NCI-H2196 treated with DMSO at 0.1 percent for 48 hours (cell line): ENCODE data around the gene AAK1.
"Not testable (repeated sequence)": the region's sequence is repeated elsewhere in the genome, so short reads cannot be mapped to it uniquely, and the experiment has no call there.

Source experiments
- DNase-seq: peaks from one replicate; lab custom pipeline; 2025; ENCODE audit not compliant: unreplicated experiment; lab: John Stamatoyannopoulos, UW

Gene AAK1

DNA sequence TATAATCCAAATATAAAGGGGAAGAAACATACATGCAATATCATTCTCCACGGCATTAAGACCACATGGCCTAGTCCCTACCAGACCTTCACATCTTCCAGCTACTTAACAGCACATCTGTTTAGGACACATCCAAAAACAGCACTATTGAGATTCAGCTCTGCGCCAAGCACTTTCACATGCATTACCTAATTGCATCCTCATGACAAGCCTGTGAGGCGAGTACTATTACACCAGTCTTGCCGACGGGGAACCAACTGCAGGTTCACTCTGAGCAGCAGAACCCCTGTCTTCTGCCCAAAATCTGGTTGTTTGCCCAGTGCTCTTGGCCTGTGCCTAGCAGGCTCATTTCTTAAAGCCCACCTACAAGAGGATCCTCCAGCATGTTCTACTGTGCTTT, 66.7 kb downstream of the AAK1 start:
- DNase-seq = no peak

DNA sequence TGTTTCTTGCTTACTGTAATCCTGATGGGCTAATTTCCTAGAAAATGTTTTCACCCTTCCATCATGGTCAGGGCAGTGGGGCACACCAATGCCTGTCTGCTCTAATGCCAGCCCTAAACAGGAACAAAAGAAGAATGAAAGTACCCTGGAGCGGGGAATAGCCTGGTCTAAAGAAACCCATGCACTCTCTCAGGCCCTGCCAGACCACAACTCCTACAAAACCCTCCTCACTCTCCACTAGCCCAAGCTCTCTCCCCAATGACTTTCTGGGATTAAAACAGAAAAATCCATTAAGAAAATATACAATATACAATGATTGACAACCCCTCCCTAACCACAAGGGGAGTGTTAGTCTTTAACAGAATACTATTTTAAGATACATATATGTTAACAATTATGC, 67.6 kb downstream of the AAK1 start:
- no peak for DNase-seq

DNA sequence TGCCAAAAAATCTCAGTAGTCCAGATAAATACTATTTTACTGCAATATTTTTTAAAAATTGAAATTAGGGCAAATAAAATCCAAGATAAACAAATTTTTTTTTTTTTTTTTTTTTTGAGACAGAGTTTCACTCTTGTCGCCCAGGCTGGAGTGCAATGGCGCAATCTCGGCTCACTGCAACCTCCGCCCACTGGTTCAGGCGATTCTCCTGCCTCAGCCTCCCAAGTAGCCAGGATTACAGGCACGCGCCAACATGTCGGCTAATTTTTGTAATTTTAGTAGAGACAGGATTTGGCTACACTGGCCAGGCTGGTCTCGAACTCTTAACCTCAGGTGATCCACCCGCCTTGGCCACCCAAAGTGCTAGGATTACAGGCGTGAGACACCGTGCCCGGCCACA, 68.2 kb downstream of the AAK1 start:
- DNase-seq = not testable (repeated sequence)

DNA sequence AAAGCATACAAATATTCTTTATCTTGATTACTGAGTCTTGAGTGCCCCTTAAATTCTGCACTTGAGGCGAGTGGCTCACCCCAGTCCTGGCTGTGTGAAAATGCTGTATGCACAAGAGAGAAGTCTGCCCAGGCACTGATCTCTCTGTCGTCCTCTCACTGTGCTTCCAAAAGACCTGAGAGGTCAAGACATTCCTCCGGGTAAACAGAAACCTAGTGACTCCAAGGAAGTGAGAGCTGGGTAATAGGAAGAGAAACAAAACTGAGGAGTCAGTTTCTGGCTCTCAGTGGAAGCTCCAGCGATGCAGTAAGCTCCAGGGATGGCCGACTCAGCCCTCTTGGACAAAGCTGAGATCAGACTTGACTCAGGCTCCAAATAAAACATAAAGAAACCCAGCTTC, 70.9 kb downstream of the AAK1 start:
- no peak for DNase-seq

DNA sequence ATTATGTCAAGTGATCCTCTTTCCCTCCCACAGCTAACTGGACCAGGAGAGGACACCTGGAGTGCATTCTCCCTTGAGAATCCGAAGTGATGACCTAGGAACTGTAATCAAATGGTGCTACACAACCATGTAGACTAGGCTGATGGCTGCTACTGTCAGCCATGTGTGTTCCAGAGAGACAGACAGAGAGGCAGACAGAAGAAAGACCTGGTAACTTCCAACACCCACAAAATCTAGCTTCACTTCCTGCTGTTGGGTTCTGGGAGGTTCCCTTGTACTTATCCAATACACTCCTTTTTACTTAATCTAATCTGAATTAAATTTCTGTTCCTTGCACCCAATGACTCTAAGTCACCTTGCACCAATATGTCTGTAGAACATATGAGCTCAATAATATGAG, 72.3 kb downstream of the AAK1 start:
- DNase-seq = no peak

DNA sequence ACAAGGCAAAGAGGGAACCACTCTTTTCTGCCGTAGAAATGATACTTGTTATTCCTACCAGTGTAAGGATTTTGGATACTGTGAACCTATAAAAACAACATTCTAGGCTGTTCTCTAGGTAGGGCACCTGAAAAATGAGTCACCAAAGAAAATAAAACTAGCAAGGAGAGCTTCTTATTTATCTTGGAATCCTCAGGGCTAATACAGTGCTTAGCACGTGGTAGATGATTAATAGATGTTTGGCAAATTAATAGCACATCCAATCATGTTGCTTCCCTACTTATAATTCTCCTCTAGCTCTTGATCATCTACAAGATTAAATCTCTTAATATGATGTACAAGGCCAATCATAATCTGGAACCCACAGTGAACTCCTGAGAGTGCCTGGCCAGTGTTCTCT, 73.1 kb downstream of the AAK1 start:
- no peak for DNase-seq

DNA sequence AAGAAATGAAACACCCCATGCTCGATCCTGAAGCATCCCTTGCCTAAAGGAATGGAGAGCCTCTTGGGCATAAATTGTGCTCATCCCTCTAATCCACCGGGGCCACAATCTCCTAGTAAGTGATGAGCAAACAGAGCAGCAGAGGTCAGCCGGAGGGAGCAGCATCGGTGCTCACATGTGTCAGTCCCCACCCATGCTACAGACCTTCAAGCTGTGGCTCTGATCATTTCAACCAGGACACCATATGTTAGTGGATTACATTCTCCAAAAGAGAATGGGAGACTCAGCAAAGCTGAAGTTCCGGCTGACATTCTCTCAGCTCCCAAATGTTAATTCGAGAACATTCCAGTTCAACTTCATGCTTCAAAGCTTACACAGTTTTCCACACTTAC, 75.6 kb downstream of the AAK1 start:
- DNase-seq = no peak

DNA sequence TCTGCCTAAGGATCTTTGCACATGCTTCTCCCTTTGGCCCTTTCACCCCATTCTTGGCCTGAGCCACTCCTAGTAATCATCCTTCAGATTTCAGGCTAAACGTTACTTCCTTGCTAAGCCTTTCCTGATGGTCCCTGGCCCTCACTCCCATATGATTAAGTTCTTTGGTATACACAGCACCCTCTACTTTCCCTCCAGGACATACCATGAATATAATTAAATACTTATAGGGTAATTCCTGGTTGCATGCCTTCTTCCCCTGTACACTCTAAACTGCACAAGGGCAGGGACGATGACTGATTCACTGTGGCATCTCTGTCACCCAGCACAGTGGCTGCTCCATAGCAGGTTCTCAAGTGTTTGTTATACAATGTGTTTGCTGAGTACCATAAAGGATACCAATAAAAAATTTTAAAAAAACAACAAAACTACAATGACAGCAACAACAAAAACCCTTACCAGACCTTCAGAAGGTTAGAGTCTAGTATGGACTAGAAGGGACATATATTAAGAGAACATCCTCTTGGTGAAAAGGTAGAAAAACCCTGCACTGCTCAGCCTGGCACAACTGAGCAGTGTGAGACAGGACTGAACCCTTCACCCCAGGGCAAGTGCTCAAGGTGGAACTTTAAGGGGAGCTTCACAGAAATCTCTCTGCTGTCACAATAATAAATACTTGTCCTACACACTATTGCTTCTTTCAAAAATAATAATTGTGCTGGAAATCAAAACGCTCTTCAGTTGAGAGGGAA, 76.2 kb downstream of the AAK1 start:
- no peak for DNase-seq

DNA sequence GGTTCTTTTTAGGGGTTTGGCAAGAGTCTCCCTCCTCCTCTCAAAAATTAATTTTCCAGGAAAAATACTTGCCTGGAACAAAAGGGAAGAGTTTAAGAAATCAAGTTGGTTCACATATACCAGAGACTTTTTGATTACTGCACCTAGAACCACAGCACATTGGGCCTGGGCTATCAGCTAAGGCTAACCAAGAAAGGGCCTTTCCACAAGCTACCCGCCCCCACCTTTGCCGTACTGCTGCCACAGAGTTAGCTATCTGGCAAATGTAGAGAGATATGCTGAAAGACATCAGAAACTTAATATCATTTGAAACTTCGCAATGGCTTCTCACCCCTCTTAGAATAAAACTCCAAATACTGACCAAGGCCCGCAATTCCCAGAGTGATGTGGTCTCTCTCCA, 76.9 kb downstream of the AAK1 start:
- DNase-seq = no peak

DNA sequence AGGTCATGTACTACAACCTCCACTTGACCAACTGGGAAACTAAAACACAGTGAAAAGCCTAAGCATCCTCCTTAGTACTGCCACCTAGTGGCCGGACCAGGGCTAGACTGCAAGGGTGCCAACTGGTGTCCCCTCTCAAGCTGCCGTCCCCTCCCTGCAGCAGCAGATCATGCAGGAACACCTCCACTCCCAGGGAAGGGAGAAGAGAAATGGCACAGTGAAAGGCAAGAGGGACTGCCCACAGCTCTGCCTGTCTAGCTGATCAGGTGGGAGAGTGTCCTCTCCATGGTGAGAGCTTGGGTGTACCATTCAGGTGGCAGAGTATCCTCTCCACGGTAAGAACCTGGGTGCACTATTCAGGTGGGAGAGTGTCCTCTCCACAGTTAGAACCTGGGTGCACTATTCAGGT, 78.1 kb downstream of the AAK1 start:
- no peak for DNase-seq

DNA sequence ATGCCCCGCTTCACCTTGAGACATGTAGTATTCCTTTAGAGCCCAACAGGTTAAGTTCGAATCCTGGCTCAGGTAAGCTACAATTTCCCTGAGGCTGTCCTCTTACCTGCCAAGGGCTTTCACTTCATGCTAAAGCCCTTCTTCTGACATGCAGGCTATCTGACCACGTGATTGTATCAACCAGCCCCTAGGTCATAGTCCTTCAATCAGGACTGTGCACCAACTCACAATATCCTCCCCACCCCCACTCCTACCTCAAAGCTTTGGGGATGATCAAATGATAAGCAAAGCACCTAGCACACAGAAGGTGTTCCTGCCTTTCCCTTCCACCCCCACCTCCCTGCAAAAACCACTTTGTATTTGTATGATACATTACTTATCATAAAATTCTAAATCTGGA, 78.9 kb downstream of the AAK1 start:
- no peak for DNase-seq

DNA sequence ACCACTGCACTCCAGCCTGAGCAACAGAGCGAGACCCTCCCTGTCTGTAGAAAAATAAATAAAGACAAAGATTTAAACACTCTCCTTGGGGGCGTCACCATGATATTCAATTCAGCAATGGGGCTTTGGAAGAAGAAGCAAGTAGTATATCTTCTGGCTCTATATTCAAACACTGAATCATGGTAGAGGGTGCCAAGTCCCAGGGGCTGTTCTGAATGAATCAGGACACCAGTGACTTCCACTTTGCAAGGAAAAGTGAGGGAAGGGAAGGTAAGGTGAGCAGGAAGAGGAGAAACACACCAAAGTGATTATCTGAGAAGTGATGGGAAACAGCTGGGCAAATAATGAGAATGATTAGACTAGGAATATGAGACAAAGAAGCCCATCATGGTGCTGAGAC, 80.5 kb downstream of the AAK1 start:
- DNase-seq = no peak

DNA sequence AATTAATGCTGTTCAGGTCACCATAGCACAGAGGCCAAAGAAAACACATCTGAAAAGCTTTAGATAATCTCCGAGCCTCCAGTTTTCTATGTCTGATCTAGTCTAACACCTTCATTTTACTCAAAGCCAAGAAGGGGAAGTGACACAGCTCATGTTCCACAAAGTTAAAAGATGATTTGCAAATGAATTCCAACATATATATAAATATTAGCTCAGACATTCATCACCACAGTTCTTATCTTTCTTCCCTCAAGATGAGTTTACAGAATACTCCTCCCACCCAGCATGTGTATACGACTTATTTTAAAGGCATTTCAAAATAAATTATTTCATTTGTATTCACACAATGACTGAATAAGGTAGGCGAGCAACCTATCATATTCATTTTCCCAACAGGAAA, 82.4 kb downstream of the AAK1 start:
- DNase-seq = no peak

DNA sequence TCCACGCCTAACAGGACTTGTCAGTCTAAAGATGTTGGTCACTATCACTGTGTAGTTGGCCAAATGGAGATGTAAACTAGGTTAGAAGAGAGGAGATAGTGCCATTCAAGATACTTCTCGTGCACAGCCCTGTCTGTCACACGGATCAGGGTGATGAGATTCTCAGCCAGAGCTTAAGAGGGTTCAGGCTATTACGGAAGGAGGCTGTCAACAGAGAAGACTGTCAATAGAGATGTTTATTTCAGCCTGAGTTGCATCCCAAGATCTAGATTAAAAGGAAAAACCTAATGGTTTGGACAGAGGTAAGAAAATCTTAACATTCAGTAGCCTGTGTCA, 83.4 kb downstream of the AAK1 start:
- DNase-seq = no peak

DNA sequence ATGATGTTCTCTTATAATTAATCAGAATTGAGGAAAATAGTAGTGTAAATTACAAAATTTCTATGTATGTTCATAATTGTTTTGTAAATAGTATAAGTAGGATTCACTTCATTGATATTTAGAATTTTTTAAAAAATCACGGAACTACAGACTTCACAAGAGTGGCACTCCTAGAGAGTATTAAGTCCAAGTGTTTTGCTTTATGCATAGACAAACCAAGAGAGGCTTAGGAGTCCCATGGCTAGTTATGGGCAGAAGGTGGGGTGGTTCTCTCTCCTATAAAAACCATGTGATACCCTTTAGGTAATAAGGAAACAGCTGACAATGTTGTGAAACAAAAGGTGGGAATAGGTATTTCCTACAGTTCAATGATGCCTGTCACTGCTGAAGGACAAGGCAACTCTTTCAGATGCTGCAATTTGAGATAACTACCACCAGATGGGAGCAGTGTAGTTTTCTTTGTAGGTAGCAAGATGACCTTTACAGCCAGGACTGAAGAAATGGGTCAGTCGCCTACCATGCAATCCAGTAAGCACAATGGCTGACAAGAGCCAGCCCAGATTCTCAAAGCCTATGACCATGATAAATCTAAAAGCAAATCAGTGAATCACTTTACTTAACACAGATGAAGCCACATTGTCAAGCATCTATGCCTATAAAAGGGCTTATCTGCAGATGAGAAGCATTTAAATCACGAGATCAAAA, 83.9 kb downstream of the AAK1 start:
- DNase-seq = no peak

DNA sequence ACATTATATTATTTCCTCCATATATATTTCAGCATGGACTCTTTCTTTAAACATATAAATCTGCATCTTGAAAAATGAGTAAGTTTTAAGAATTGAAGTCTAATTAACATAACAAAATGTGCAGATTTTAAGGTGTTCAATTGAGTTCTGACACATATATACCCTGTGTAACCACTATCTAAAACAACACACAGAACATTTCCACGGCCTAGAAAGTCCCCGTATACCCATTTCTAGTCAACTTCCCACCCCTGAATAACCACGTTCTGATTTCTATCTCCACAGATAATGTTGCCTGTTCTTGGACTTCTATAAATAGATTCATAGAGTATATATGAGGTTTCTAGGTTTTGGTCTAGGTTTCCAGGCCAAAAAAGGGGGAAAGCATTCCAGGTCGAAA, 87.5 kb downstream of the AAK1 start:
- DNase-seq = no peak

DNA sequence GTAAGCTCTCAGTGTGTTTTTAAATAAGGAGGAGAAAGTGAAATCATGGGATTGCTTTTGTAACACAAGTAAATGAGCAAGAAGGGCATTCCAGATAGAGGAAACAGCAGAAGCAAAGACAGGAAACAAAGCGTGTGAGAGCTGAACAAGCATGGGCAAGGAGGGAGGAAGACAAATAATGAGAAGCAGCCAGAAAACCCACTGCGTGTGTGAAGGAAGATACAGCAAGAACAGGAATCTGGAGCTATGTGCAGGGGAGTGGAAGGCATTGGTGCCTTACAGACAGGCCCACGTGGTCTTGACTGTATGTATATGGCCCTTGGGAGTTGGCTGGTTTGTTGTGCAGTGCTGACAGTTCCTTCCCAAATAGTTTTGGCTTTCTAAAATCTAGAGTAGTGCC, 88.6 kb downstream of the AAK1 start:
- DNase-seq = no peak

DNA sequence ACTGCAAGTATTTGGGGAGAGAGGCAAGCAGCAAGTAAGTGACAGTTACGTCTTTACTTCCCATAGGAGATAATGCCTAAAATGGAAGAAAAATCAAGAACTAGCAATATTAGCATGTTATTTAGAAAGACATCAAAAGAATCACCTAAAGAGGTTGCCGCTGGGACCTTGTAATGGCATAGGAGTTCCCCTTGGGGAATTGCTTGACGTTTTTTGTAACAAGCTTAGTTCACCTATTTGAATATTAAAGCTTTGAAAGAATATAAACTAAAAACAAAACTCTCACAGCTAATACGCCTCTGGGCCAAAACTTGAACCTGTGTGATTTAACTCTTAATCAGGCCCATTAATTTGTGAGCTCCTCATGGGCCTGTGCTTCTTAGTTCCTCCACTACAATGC, 89.0 kb downstream of the AAK1 start:
- no peak for DNase-seq

DNA sequence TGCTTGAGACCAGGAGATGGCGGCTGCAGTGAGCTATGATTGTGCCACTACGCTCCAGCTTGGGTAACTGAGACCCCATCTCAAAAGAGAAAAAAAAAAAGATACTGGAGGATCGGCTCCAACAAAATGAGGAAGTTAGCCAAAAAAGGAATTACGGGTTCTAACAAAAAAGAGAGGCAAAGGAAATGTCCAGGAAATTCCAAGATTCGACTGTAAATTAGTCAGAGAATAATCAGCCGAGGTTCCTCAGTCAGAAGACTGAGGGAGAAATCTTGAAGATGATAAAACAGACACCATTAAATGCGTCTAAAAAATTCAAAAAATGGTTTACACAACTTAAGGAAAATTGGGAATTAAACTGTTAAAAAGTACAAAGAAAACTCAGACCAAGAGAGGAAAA, 89.5 kb downstream of the AAK1 start:
- no peak for DNase-seq

DNA sequence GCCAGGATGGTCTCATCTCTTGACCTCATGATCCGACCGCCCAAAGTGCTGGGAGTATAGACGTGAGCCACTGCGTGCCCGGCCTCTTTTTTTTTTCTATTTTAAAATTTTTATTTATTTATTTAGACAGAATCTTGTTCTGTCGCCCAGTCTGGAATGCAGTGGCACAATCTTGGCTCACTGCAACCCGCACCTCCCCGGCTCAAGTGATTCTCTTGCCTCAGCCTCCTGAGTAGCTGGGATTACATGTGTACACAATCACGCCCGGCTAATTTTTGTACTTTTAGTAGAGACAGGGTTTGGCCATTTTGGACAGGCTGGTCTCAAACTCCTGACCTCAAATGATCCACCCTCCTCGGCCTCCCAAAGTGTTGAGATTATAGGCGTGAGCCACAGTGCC, 93.0 kb downstream of the AAK1 start:
- DNase-seq = not testable (repeated sequence)

DNA sequence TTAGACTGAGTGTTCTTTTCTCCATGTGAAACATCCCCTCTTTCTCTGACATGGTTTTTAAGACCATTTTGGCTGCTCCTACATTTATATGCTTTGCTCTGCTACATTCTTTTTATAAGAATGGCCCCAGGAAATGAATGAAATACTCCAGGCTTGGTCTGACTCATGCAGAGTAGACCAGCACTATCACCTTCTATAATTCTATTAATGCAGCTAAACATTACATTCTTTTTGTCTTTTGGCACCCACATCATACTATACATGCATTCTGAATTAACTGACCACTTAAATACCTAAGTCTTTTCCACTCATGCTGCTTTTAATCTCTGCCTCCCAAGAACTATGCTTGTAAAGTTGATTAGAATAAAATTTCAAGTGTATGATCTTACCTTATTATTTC, 94.1 kb downstream of the AAK1 start:
- no peak for DNase-seq

DNA sequence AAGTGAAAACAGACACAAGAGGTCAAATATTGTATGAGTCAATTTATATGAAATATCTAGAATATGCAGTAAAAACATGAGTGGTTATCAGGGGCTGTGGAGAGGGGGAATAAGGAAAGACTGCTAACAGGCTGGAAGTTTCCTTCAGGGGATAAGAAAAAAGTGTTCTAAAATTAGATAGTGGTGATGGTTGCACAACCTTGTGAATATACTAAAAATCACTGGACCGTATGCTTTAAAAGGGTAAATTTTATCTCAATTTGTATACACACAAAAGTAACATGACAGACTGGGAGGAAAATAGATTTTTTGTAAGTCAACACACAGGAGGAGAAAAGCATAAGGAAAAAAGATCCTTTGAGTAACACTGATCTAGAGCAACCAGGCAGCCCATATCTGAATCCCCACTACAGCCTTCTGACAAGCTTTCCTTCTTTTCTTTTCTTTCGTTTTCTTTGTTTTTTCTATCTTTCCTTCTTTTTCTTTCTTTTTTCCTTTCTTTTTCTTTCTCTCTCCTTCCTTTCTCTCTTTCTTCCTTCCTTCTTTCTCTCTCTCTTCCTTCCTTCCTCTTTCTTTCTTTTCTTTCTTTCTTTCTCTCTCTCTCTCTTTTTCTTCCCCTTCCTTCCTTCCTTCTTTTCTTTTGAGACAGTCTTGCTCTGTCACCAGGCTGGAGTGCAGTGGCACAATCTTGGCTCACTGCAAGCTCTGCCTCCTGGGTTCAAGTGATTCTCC, 95.4 kb downstream of the AAK1 start:
- DNase-seq = no peak
